T-helper 17 cell (primary cell): ENCODE data around the gene PSEN1. TPM values are rescaled to one million over a fixed set of nuclear protein-coding genes. Genes with fewer than 3 reads are reported as not detected.

Experiments used
- ATAC-seq: fragments of 150-1000 bp; cut with Tn5 transposase; 2 replicates; pipeline ENCODE4 v1.10.0; 2021; ENCODE audit warnings: mild to moderate bottlenecking, moderate library complexity
- DNase-seq, 3 donors: peaks; one replicate each; pipeline versions ENCODE4 v3.0.0 to v3.0.0-alpha.2; 2020 to 2021
- H3K9me3 ChIP-seq: one replicate; pipeline ENCODE4 v1.7.0; 2013; ENCODE audit warnings: low read length, mild to moderate bottlenecking; ENCODE audit not compliant: control insufficient read depth, poor library complexity, severe bottlenecking
- H3K27ac Mint-ChIP-seq: one replicate; pipeline ENCODE4 v1.8.0; 2022; ENCODE audit warnings: mild to moderate bottlenecking, moderate library complexity, mixed read lengths
- H3K27me3 Mint-ChIP-seq: one replicate; pipeline ENCODE4 v1.8.0; 2022; ENCODE audit warnings: mixed read lengths
- H3K36me3 Mint-ChIP-seq: one replicate; pipeline ENCODE4 v1.8.0; 2022; ENCODE audit warnings: low read depth, mixed read lengths
- H3K4me1 Mint-ChIP-seq: one replicate; pipeline ENCODE4 v1.8.0; 2022; ENCODE audit warnings: mild to moderate bottlenecking, mixed read lengths
- H3K4me3 Mint-ChIP-seq: one replicate; pipeline ENCODE4 v1.8.0; 2022; ENCODE audit warnings: mild to moderate bottlenecking, moderate library complexity, mixed read lengths
- total RNA-seq, 4 donors: library from RNA in 2 of 4; stranded (reverse) in 2 of 4; gene quantifications; one replicate each; pipeline ENCODE4 v1.2.3 and lab custom pipeline; 2022 to 2026

The PSEN1 gene
- total RNA-seq, 2 donors from 2014 or later, result 31.6 to 32.1 TPM

- peaks cover 48% of the 10 kb centered on the region for H3K27me3 Mint-ChIP-seq
- peaks cover 10% of the 10 kb centered on the region for H3K4me1 Mint-ChIP-seq
- DNase-seq, result no peak
- peaks cover 12% of the 10 kb centered on the region for H3K36me3 Mint-ChIP-seq
- no peak overlapping the region for H3K4me3 Mint-ChIP-seq
- H3K9me3 ChIP-seq, result no peaks in the 10 kb centered on the region
- no peak for ATAC-seq
- H3K27ac Mint-ChIP-seq, result no peak overlapping the region
These were observed 95.9 kb downstream of the PSEN1 start for GRCh38 chr14:73231981-73232851.

GRCh38 chr14:73232984-73233383 is 96.7 kb downstream of the PSEN1 start:
- Mint-ChIP-seq H3K36me3 (peaks cover 12% of the 10 kb centered on the region), H3K4me1 (peaks cover 10% of the 10 kb centered on the region), H3K4me3 (no peak overlapping the region), H3K27ac (no peak overlapping the region), H3K27me3 (peaks cover 49% of the 10 kb centered on the region)
- ATAC-seq (no peak), DNase-seq (no peak)
- no peaks in the 10 kb centered on the region for H3K9me3 ChIP-seq

- ATAC-seq (no peak), DNase-seq (no peak)
- peaks cover 14% of the 10 kb centered on the region for H3K4me1 Mint-ChIP-seq
- H3K36me3 Mint-ChIP-seq, result peaks cover 10% of the 10 kb centered on the region
- peaks cover 53% of the 10 kb centered on the region for H3K27me3 Mint-ChIP-seq
- H3K4me3 Mint-ChIP-seq, result no peak overlapping the region
- no peaks in the 10 kb centered on the region for H3K9me3 ChIP-seq
- no peak overlapping the region for H3K27ac Mint-ChIP-seq
These were observed 97.3 kb downstream of the PSEN1 start for GRCh38 chr14:73233564-73233963.

GRCh38 chr14:73234029-73234428 is 97.7 kb downstream of the PSEN1 start:
- Mint-ChIP-seq H3K36me3 (peaks cover 10% of the 10 kb centered on the region), H3K4me1 (peaks cover 14% of the 10 kb centered on the region), H3K27ac (no peak overlapping the region), H3K27me3 (peaks cover 58% of the 10 kb centered on the region), H3K4me3 (no peak overlapping the region)
- ATAC-seq, result no peak
- H3K9me3 ChIP-seq, result no peaks in the 10 kb centered on the region
- no peak for DNase-seq

GRCh38 chr14:73234586-73235394 is 98.5 kb downstream of the PSEN1 start:
- Mint-ChIP-seq H3K27ac (no peak overlapping the region), H3K36me3 (peaks cover 8% of the 10 kb centered on the region), H3K4me3 (peak overlapping the region; percentile 19), H3K4me1 (peaks cover 16% of the 10 kb centered on the region), H3K27me3 (peaks cover 65% of the 10 kb centered on the region)
- no peak for DNase-seq
- no peaks in the 10 kb centered on the region for H3K9me3 ChIP-seq
- no peak for ATAC-seq

GRCh38 chr14:73235531-73236155 is 99.3 kb downstream of the PSEN1 start:
- Mint-ChIP-seq H3K27me3 (peaks cover 73% of the 10 kb centered on the region), H3K27ac (no peak overlapping the region), H3K4me3 (peak overlapping the region; percentile 93), H3K36me3 (peaks cover 8% of the 10 kb centered on the region), H3K4me1 (peaks cover 16% of the 10 kb centered on the region)
- H3K9me3 ChIP-seq, result no peaks in the 10 kb centered on the region
- ATAC-seq, result no peak
- DNase-seq, result no peak

GRCh38 chr14:73236157-73236556 is 99.8 kb downstream of the PSEN1 start:
- Mint-ChIP-seq H3K4me1 (peaks cover 16% of the 10 kb centered on the region), H3K4me3 (peak overlapping the region; percentile 93), H3K27ac (no peak overlapping the region), H3K27me3 (peaks cover 76% of the 10 kb centered on the region), H3K36me3 (peaks cover 8% of the 10 kb centered on the region)
- no peak for ATAC-seq
- no peak for DNase-seq
- H3K9me3 ChIP-seq, result no peaks in the 10 kb centered on the region

- peaks cover 16% of the 10 kb centered on the region for H3K4me1 Mint-ChIP-seq
- H3K27ac Mint-ChIP-seq, result no peak overlapping the region
- no peak for DNase-seq
- H3K36me3 Mint-ChIP-seq, result peaks cover 11% of the 10 kb centered on the region
- peak overlapping the region; percentile 93 for H3K4me3 Mint-ChIP-seq
- H3K27me3 Mint-ChIP-seq, result peaks cover 78% of the 10 kb centered on the region
- no peaks in the 10 kb centered on the region for H3K9me3 ChIP-seq
- no peak for ATAC-seq
These were observed 100.5 kb downstream of the PSEN1 start for GRCh38 chr14:73236752-73237218.

- ATAC-seq (peak; percentile 43), DNase-seq (no peak)
- H3K9me3 ChIP-seq, result no peaks in the 10 kb centered on the region
- peaks cover 11% of the 10 kb centered on the region for H3K36me3 Mint-ChIP-seq
- H3K27ac Mint-ChIP-seq, result no peak within 1 kb of the TSS
- peaks cover 82% of the 10 kb centered on the region for H3K27me3 Mint-ChIP-seq
- peaks cover 16% of the 10 kb centered on the region for H3K4me1 Mint-ChIP-seq
- peak within 1 kb of the TSS; percentile 93 for H3K4me3 Mint-ChIP-seq
These were observed 101.0 kb downstream of the PSEN1 start, which contains the start of gene PAPLN for GRCh38 chr14:73237219-73237785. PAPLN (plus strand) TSS chr14:73237506; CDS start chr14:73239779, 2,273 bp downstream.

GRCh38 chr14:73237786-73238423 is 101.6 kb downstream of the PSEN1 start:
- H3K9me3 ChIP-seq, result no peaks in the 10 kb centered on the region
- Mint-ChIP-seq H3K4me1 (peaks cover 20% of the 10 kb centered on the region), H3K27ac (no peak overlapping the region), H3K27me3 (peaks cover 84% of the 10 kb centered on the region), H3K4me3 (peak overlapping the region; percentile 72), H3K36me3 (peaks cover 13% of the 10 kb centered on the region)
- ATAC-seq (peak; percentile 24), DNase-seq (no peak)

- Mint-ChIP-seq H3K27ac (no peak overlapping the region), H3K4me1 (peaks cover 24% of the 10 kb centered on the region)
These were observed 102.1 kb downstream of the PSEN1 start for GRCh38 chr14:73238424-73238852.

GRCh38 chr14:73238941-73239340 is 102.6 kb downstream of the PSEN1 start:
- H3K9me3 ChIP-seq, result no peaks in the 10 kb centered on the region
- Mint-ChIP-seq H3K27me3 (peaks cover 85% of the 10 kb centered on the region), H3K36me3 (peaks cover 13% of the 10 kb centered on the region), H3K4me3 (peak overlapping the region; percentile 49), H3K27ac (no peak overlapping the region), H3K4me1 (peaks cover 25% of the 10 kb centered on the region)
- ATAC-seq (no peak), DNase-seq (no peak)

More at GRCh38 chr14:73238424-73238852, 102.1 kb downstream of the PSEN1 start:
- Mint-ChIP-seq H3K4me3 (peak overlapping the region; percentile 72), H3K36me3 (peaks cover 13% of the 10 kb centered on the region), H3K27me3 (peaks cover 85% of the 10 kb centered on the region)
- no peaks in the 10 kb centered on the region for H3K9me3 ChIP-seq
- DNase-seq (no peak), ATAC-seq (no peak)
